SK-N-SH (cell line): ENCODE results near the gene SLC44A5. TPM values are rescaled to one million over a fixed set of nuclear protein-coding genes. Genes with fewer than 3 reads are reported as not detected.

Source experiments
- CTCF ChIA-PET: fragments of 300-600, 350-600 bp; formaldehyde crosslinking; extraction: SDS; loops from one replicate; lab custom pipeline; 2021; lab: Yijun Ruan, JAX
- POLR2A ChIA-PET: fragments of 350-600 bp; sonication (Branson Sonifier 250); formaldehyde crosslinking; extraction: SDS; loops from one replicate; lab custom pipeline; 2020; ENCODE audit warnings: antibody characterized with exemption, inconsistent platforms; lab: Yijun Ruan, JAX
- DNase-seq: peaks from one replicate; pipeline ENCODE4 v3.0.0; 2012
- H2AFZ ChIP-seq: fragments of 200-600 bp; sonication (generic); 2 replicates; pipeline ENCODE4 v1.8.1; 2016; ENCODE audit warnings: antibody characterized with exemption, mild to moderate bottlenecking, low read depth
- H3F3A ChIP-seq: fragments of 200-600 bp; sonication (generic); replicated peaks from 2 replicates; pipeline ENCODE3; 2016; ENCODE audit warnings: antibody characterized with exemption, mild to moderate bottlenecking; ENCODE audit not compliant: insufficient read depth
- H3K27ac ChIP-seq, 2 experiments: fragments of 200-500 bp in 1 of 2; fragments of 200-600 bp in 1 of 2; sonication (Bioruptor generic) in 1 of 2; sonication (generic), shearing (Covaris generic) in 1 of 2; 2 replicates each; pipeline versions ENCODE4 v1.5.1 to v1.6.1; 2014 to 2016; ENCODE audit warnings: low read depth in 2 of 2, inconsistent platforms in 1 of 2, low read length in 1 of 2, mild to moderate bottlenecking in 1 of 2, mixed read lengths in 1 of 2
- H3K27me3 ChIP-seq: fragments of 200-600 bp; sonication (generic), shearing (Covaris generic); 2 replicates; pipeline ENCODE4 v1.6.1; 2016; ENCODE audit warnings: mixed run types; ENCODE audit not compliant: insufficient read depth
- H3K36me3 ChIP-seq, 2 experiments: fragments of 200-500 bp in 1 of 2; fragments of 200-600 bp in 1 of 2; sonication (Bioruptor generic) in 1 of 2; sonication (generic) in 1 of 2; replicated peaks in 1 of 2; 2 replicates each; pipeline versions ENCODE3 to v1.5.1; 2014 to 2016; ENCODE audit warnings: low read length in 1 of 2, mild to moderate bottlenecking in 1 of 2; ENCODE audit not compliant: insufficient read depth in 2 of 2, control insufficient read depth in 1 of 2
- H3K4me1 ChIP-seq, 2 experiments: fragments of 200-500 bp in 1 of 2; fragments of 200-600 bp in 1 of 2; sonication (Bioruptor generic) in 1 of 2; sonication (generic), shearing (Covaris generic) in 1 of 2; 2 replicates each; pipeline versions ENCODE4 v1.5.1 to v1.6.1; 2014 to 2016; ENCODE audit warnings: low read depth in 1 of 2, low read length in 1 of 2, mixed run types in 1 of 2; ENCODE audit not compliant: insufficient read depth in 2 of 2, control insufficient read depth in 1 of 2
- H3K4me2 ChIP-seq: fragments of 200-600 bp; sonication (generic), shearing (Covaris generic); 2 replicates; pipeline ENCODE4 v1.6.1; 2017; ENCODE audit warnings: mixed run types
- H3K4me3 ChIP-seq, 2 experiments: fragments of 200-500 bp in 1 of 2; fragments of 200-600 bp in 1 of 2; sonication (Bioruptor generic) in 1 of 2; sonication (generic), shearing (Covaris generic) in 1 of 2; 2 replicates each; pipeline versions ENCODE4 v1.5.1 to v1.8.1; 2014 to 2016; ENCODE audit warnings: low read depth in 2 of 2, inconsistent platforms in 1 of 2, low read length in 1 of 2, mild to moderate bottlenecking in 1 of 2, mixed read lengths in 1 of 2, moderate library complexity in 1 of 2
- H3K79me2 ChIP-seq: fragments of 200-600 bp; sonication (generic); 2 replicates; pipeline ENCODE4 v1.8.1; 2017; ENCODE audit warnings: mild to moderate bottlenecking; ENCODE audit not compliant: insufficient read depth
- H3K9ac ChIP-seq: fragments of 200-600 bp; sonication (generic); 2 replicates; pipeline ENCODE4 v1.6.1; 2017; ENCODE audit warnings: mixed run types
- H3K9me2 ChIP-seq: fragments of 200-600 bp; sonication (generic); 2 replicates; pipeline ENCODE4 v1.6.1; 2017; ENCODE audit warnings: mixed run types
- H3K9me3 ChIP-seq: fragments of 200-600 bp; sonication (generic); 2 replicates; pipeline ENCODE4 v1.6.1; 2017; ENCODE audit warnings: mixed run types, mild to moderate bottlenecking, moderate library complexity
- H4K20me1 ChIP-seq: fragments of 200-600 bp; sonication (generic); 2 replicates; pipeline ENCODE4 v1.6.1; 2017; ENCODE audit warnings: mild to moderate bottlenecking, mixed run types; ENCODE audit not compliant: insufficient read depth
- CHD2 ChIP-seq: fragments of 150-350 bp; IDR thresholded peaks from 2 replicates; pipeline ENCODE4 v1.6.1; 2018; ENCODE audit warnings: low read length; ENCODE audit not compliant: partially characterized antibody
- EP300 ChIP-seq, 2 experiments: IDR thresholded peaks; 2 replicates each; pipeline versions ENCODE4 v1.4.0 to v1.6.1; 2012; ENCODE audit warnings: borderline replicate concordance in 1 of 2, low read depth in 1 of 2, low read length in 1 of 2
- FOXJ3 ChIP-seq: sonication (generic); formaldehyde crosslinking; IDR thresholded peaks from 2 replicates; pipeline ENCODE4 v1.5.1; 2020; ENCODE audit warnings: mild to moderate bottlenecking, missing genetic modification reagents
- FOXM1 ChIP-seq: IDR thresholded peaks from 2 replicates; pipeline ENCODE4 v1.4.0; 2012; ENCODE audit warnings: low read depth, mild to moderate bottlenecking
- GATA2 ChIP-seq: sonication (generic); formaldehyde crosslinking; IDR thresholded peaks from 2 replicates; pipeline ENCODE4 v1.5.0; 2020; ENCODE audit warnings: mild to moderate bottlenecking, missing genetic modification reagents
- MEF2A ChIP-seq: IDR thresholded peaks from 2 replicates; pipeline ENCODE4 v1.4.0; 2012; ENCODE audit warnings: low read depth, borderline replicate concordance
- MXI1 ChIP-seq: IDR thresholded peaks from 2 replicates; pipeline ENCODE4 v1.6.1; 2012; ENCODE audit warnings: mild to moderate bottlenecking, low read depth, low read length, improper control_type of control experiment
- NFIC ChIP-seq: IDR thresholded peaks from 2 replicates; pipeline ENCODE4 v1.4.0; 2012; ENCODE audit warnings: borderline replicate concordance
- NRF1 ChIP-seq: IDR thresholded peaks from 2 replicates; pipeline ENCODE4 v1.6.1; 2012; ENCODE audit warnings: low read depth, mild to moderate bottlenecking, low read length
- PBX3 ChIP-seq: IDR thresholded peaks from 2 replicates; pipeline ENCODE4; 2012
- POLR2AphosphoS5 ChIP-seq: IDR thresholded peaks from 2 replicates; pipeline ENCODE4 v1.6.1; 2012; ENCODE audit warnings: low read depth, low read length
- RAD21 ChIP-seq: IDR thresholded peaks from 2 replicates; pipeline ENCODE4 v1.6.1; 2012; ENCODE audit warnings: mild to moderate bottlenecking, low read length
- RCOR1 ChIP-seq: fragments of 150-350 bp; IDR thresholded peaks from 2 replicates; pipeline ENCODE4 v1.6.1; 2017; ENCODE audit warnings: antibody characterized with exemption, low read length
- RFX5 ChIP-seq: IDR thresholded peaks from 2 replicates; pipeline ENCODE4 v1.6.1; 2012; ENCODE audit warnings: mild to moderate bottlenecking, improper control_type of control experiment, low read length
- SMC3 ChIP-seq: IDR thresholded peaks from 2 replicates; pipeline ENCODE4 v1.6.1; 2012; ENCODE audit warnings: low read depth, low read length, improper control_type of control experiment
- TCF12 ChIP-seq: IDR thresholded peaks from 2 replicates; pipeline ENCODE4 v1.4.0; 2012
- WGBS: methylation state at CpG from one replicate; pipeline ENCODE4 v1.1.6; 2017; ENCODE audit warnings: low lambda C conversion rate; 5-methylcytosine and 5-hydroxymethylcytosine counted together
- polyA plus RNA-seq, 3 experiments: library from polyadenylated mRNA; depleted of rRNA; stranded (reverse); fragments of >200 nt; gene quantifications; 2 replicates each; pipeline ENCODE4 v1.2.3, GENCODE V29; 2012
- TF ChIP-seq, protein P1 (sequence below): fragments of 200-600 bp; sonication (generic); IDR thresholded peaks from 2 replicates; pipeline ENCODE4 v1.6.1; 2017; ENCODE audit warnings: antibody characterized with exemption, mild to moderate bottlenecking, moderate library complexity

SLC44A5 gene
- polyA plus RNA-seq, 1 of the 3 experiments (the other 2 are of a cell fraction): 4.9 TPM

DNA sequence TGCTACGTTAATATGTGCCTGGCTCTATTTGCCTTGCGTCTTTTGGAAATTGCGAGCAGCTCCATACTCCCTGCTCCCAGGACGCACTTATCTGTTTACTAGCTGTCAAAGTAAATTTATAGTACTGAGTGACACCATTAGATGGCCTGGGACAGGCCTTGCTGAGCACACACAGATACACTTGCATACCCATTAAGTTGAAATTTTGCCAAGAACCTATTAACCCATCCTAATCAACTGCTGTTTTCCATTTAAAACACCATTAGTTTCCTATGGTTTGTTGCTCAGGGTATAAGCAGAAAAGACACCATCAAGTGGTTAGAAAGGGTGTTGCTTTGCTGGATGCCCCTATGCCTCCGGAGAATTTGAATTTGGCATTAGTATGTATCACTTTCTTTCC, 187.3 kb downstream of the SLC44A5 start:
- Histone ChIP-seq H3K4me3 (no peak overlapping the region), H3K9ac (no peak overlapping the region), H4K20me1 (no peaks in the 10 kb centered on the region), H3K36me3 (no peaks in the 10 kb centered on the region), H3K27me3 (no peaks in the 10 kb centered on the region), H3K9me3 (no peaks in the 10 kb centered on the region), H3K79me2 (no peaks in the 10 kb centered on the region), H3F3A (no peaks in the 10 kb centered on the region), H3K27ac (peak overlapping the region in 1 of 2 experiments; percentile 83; a peak in 2 of 4 replicates), H3K4me1 (peaks cover 0 to 14% of the 10 kb centered on the region in 2 experiments; a peak in 2 of 4 replicates), H3K4me2 (no peak overlapping the region), H2AFZ (no peak overlapping the region), H3K9me2 (no peaks in the 10 kb centered on the region)
- CTCF ChIA-PET: interaction anchor here (0.7 to 3.6 kb wide), 19 partner anchors 18 to 208 kb away, joined by 3 to 41 read pairs (median 4); no protein-coding TSS in a partner anchor
- TF ChIP-seq SMC3 (peak; percentile 58; the same call in 1 of the 2 replicates), TCF12 (peak; percentile 15; the same call in 1 of the 2 replicates), PBX3 (peak; percentile 25; the same call in 1 of the 2 replicates), EP300 (IDR thresholded peaks at IDR 0.05; ENCODE audit: borderline replicate concordance in 1 of 2, low read depth in 1 of 2, low read length in 1 of 2) (peak in 1 of 2 experiments; percentile 94; a peak in 2 of 4 replicates), FOXM1 (no peak), FOXJ3 (CRISPR knock-in tag) (peak; percentile 83; the same call in 1 of the 2 replicates), RCOR1 (peak; percentile 92), RAD21 (peak; percentile 74), POLR2AphosphoS5 (no peak), NFIC (peak; percentile 11; the same call in 1 of the 2 replicates), MEF2A (no peak), CHD2 (peak; percentile 86), MXI1 (0 out of 2 replicates have a peak, but pooled peaks have one; percentile 18), NRF1 (no peak), GATA2 (CRISPR knock-in tag) (peak; percentile 84), RFX5 (no peak)
- TF ChIP-seq, protein P1, sequence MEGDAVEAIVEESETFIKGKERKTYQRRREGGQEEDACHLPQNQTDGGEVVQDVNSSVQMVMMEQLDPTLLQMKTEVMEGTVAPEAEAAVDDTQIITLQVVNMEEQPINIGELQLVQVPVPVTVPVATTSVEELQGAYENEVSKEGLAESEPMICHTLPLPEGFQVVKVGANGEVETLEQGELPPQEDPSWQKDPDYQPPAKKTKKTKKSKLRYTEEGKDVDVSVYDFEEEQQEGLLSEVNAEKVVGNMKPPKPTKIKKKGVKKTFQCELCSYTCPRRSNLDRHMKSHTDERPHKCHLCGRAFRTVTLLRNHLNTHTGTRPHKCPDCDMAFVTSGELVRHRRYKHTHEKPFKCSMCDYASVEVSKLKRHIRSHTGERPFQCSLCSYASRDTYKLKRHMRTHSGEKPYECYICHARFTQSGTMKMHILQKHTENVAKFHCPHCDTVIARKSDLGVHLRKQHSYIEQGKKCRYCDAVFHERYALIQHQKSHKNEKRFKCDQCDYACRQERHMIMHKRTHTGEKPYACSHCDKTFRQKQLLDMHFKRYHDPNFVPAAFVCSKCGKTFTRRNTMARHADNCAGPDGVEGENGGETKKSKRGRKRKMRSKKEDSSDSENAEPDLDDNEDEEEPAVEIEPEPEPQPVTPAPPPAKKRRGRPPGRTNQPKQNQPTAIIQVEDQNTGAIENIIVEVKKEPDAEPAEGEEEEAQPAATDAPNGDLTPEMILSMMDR: peak; percentile 19
- peak; percentile 70 for DNase-seq
- POLR2A ChIA-PET: interaction anchor here (1.4 kb wide), 1 partner anchor 192 kb away, joined by 3 read pairs; no protein-coding TSS in a partner anchor
- WGBS: 69% methylated on average over 5 of the region's 5 CpGs
